ENCODE measurements around the gene MAP4.
"Not testable (repeated sequence)": the region's sequence is repeated elsewhere in the genome, so short reads cannot be mapped to it uniquely, and the experiment has no call there.

The MAP4 gene

DNA sequence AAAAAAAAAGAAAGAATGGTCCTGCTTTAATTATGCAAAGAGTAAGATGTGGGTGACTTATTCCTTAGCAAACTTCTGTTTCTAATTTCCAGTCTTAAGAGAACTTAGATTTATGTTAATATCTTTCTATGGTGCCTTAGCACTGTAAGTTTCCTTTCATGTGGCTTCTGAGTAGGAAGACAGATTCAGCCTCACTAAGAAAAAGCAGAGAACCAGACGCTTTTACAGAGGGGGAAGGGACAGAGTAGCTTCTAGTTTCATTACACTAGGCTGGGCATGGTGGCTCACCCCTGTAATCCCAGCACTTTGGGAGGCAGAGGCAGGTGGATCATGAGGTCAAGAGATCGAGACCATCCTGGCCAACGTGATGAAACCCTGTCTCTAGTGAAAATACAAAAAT, 118.3 kb downstream of the MAP4 start:
- H3K4me1 Mint-ChIP-seq: peaks cover 13% of the 10 kb centered on the region
- no peaks in the 10 kb centered on the region for H3K27me3 Mint-ChIP-seq
- ATAC-seq (no peak), DNase-seq (no peak)
- no peaks in the 10 kb centered on the region for H3K9me3 Mint-ChIP-seq
- no peak overlapping the region for H3K4me3 Mint-ChIP-seq
- H3K27ac Mint-ChIP-seq: no peak overlapping the region

GRCh38 chr3:47896736-47897135, 119.5 kb downstream of the MAP4 start:
- Mint-ChIP-seq H3K9me3 (no peaks in the 10 kb centered on the region), H3K27me3 (no peaks in the 10 kb centered on the region), H3K27ac (peak overlapping the region; percentile 8 to 83), H3K4me3 (no peak overlapping the region), H3K4me1 (peaks cover 13% of the 10 kb centered on the region)
- ATAC-seq: no peak
- no peak for DNase-seq

DNA sequence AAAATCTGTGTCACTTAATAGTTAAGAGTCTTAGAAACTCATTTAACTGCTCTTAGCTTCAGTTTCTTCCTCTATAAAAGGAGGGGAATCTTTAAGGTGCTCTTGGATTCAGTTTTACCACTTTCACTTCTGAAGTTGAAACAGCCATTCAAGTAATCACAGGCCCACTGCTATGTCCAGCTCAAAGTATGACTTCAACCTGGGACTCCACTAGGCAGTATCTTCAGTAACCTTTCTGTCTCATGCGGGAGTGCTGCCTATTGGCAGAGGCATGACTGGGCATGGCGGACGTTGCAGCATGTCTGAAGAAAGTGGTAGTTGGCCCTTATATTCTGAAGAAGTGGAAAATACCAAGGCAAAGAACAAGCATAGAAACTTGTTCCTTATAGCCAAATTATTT, 121.0 kb downstream of the MAP4 start:
- no peak for ATAC-seq
- Mint-ChIP-seq H3K27ac (no peak overlapping the region), H3K4me1 (peaks cover 13% of the 10 kb centered on the region)

DNA sequence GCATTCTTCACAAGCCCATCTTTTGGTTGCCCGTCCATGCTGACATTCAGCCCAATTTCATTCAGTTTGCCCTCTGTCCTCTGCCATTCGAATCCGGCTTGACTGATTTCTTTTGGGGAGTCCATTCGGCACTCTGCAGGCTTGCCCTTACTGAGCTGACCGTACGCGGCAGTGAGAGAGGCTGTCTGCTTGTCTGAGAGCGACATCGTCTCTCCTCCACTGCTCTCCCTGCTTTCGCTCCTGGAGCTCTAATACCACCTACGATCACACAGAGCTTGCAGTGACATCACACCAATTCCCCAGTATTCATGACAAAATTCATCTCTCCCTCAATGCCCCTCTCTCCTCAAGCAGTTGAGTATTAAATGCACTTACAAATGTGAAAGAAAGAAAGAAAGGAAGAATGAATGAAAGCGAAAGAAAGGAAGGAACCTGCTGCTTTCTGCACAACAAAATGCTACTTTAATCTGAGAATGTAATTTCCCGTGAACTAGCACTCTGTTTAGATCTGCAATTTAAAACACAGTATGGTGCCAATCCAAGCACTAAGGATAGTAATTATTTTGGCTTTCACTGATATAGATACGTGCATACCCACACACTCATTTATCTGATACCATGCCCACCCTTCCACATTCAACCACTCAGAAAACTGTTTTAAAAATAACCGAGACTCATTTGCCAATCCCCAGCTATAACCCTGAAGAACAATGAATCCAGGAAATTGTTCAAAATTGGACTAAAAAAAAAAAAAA, 123.8 kb downstream of the MAP4 start:
- peaks cover under 1% of the 10 kb centered on the region for H3K4me1 Mint-ChIP-seq
- H3K27me3 Mint-ChIP-seq: no peaks in the 10 kb centered on the region
- no peak for DNase-seq
- H3K27ac Mint-ChIP-seq: no peak overlapping the region
- no peak overlapping the region for H3K4me3 Mint-ChIP-seq
- no peaks in the 10 kb centered on the region for H3K9me3 Mint-ChIP-seq
- ATAC-seq: no peak

More for the DNA sequence above, 121.0 kb downstream of the MAP4 start:
- no peak for DNase-seq
- Mint-ChIP-seq H3K27me3 (no peaks in the 10 kb centered on the region), H3K9me3 (no peaks in the 10 kb centered on the region), H3K4me3 (no peak overlapping the region)

GRCh38 chr3:47891613-47892005, 124.6 kb downstream of the MAP4 start:
- H3K4me3 Mint-ChIP-seq: no peak overlapping the region
- no peaks in the 10 kb centered on the region for H3K4me1 Mint-ChIP-seq
- no peak for DNase-seq
- H3K27ac Mint-ChIP-seq: peak overlapping the region in 1 of 2 donors; percentile 74
- no peaks in the 10 kb centered on the region for H3K9me3 Mint-ChIP-seq
- no peak for ATAC-seq
- H3K27me3 Mint-ChIP-seq: no peaks in the 10 kb centered on the region

- ATAC-seq (no peak), DNase-seq (no peak)
- H3K27ac Mint-ChIP-seq: no peak overlapping the region
These were observed 125.2 kb downstream of the MAP4 start for GRCh38 chr3:47890828-47891612.

GRCh38 chr3:47890126-47890827, 125.9 kb downstream of the MAP4 start:
- peaks cover 2% of the 10 kb centered on the region for H3K4me1 Mint-ChIP-seq
- no peak for ATAC-seq
- H3K9me3 Mint-ChIP-seq: no peaks in the 10 kb centered on the region
- DNase-seq: no peak
- no peak overlapping the region for H3K4me3 Mint-ChIP-seq
- peak overlapping the region in 1 of 2 donors; percentile 62 for H3K27ac Mint-ChIP-seq
- no peaks in the 10 kb centered on the region for H3K27me3 Mint-ChIP-seq

More at GRCh38 chr3:47890828-47891612, 125.2 kb downstream of the MAP4 start:
- no peak overlapping the region for H3K4me3 Mint-ChIP-seq
- no peaks in the 10 kb centered on the region for H3K9me3 Mint-ChIP-seq
- no peaks in the 10 kb centered on the region for H3K27me3 Mint-ChIP-seq
- H3K4me1 Mint-ChIP-seq: no peaks in the 10 kb centered on the region

DNA sequence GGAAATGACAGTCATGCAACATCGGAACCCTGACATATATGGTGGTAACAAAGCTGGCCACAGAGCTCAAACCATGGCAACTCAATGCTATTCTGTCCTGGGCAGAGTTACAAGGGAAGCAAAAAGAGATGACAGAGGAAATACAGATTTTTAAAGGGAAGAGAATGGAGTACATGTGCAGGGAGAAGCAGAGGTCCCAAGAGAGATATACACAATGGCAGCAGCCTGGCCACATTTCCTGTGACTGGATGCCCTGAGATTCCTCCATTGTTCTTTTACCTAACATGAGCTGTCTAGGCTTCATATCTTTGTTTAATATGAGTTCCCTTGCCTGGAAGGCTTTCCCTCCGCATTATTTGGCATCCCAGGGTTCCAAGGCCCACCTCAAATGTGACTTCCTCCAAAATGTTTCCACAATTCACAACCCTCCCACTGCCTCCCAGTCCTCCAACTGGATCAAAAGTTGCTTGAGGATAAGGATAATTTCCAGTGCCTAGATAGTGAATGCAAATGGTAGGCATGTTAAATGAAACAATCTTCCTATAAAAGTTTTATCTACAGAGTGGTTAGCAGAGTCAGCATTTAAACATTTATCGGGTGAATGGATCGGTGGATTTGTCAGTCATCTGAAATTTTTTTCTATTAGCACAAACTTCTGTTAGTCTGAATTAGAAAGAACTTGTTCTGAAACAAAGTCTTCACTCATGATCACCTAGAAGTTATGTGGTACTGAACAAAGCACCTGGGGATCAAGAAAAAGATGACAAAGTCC, 127.0 kb downstream of the MAP4 start:
- no peaks in the 10 kb centered on the region for H3K27me3 Mint-ChIP-seq
- no peak overlapping the region for H3K4me3 Mint-ChIP-seq
- no peak for ATAC-seq
- H3K27ac Mint-ChIP-seq: no peak overlapping the region
- H3K9me3 Mint-ChIP-seq: no peaks in the 10 kb centered on the region
- H3K4me1 Mint-ChIP-seq: peaks cover 10% of the 10 kb centered on the region
- DNase-seq: no peak

GRCh38 chr3:47887991-47888390, 128.2 kb downstream of the MAP4 start:
- H3K27ac Mint-ChIP-seq, DNase-seq, H3K4me3 Mint-ChIP-seq, ATAC-seq, H3K27me3 Mint-ChIP-seq, H3K9me3 Mint-ChIP-seq: not testable (repeated sequence)
- peaks cover 10% of the 10 kb centered on the region for H3K4me1 Mint-ChIP-seq

DNA sequence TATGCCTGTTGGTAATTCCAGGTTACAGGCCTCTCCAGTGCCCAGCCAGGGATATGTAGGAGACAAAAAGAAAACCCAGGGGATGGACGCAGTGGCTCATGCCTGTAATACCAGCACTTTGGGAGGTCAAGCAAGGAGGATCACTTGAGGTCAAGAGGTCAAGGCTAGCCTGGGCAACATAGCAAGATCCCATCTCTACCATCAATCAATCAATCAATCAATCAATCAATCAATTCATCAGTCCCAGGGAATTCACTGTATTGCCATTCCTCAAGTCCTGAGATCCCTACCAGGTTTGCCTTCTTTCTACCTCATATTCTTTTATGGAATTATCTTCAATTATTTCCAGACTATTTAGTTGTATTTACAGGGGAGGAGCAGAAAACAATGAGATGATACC, 131.0 kb downstream of the MAP4 start:
- no peak overlapping the region for H3K27ac Mint-ChIP-seq
- H3K4me1 Mint-ChIP-seq: peaks cover 10% of the 10 kb centered on the region
- ATAC-seq (no peak), DNase-seq (no peak)
- H3K27me3 Mint-ChIP-seq: no peaks in the 10 kb centered on the region
- H3K4me3 Mint-ChIP-seq: no peak overlapping the region
- no peaks in the 10 kb centered on the region for H3K9me3 Mint-ChIP-seq

- Mint-ChIP-seq H3K4me3 (no peak overlapping the region), H3K27me3 (no peaks in the 10 kb centered on the region), H3K9me3 (no peaks in the 10 kb centered on the region), H3K4me1 (peaks cover 10% of the 10 kb centered on the region), H3K27ac (peak overlapping the region; percentile 62 to 76)
- ATAC-seq (no peak), DNase-seq (no peak)
These were observed 131.6 kb downstream of the MAP4 start for GRCh38 chr3:47884603-47885002.

- Mint-ChIP-seq H3K9me3 (no peaks in the 10 kb centered on the region), H3K27me3 (no peaks in the 10 kb centered on the region), H3K4me3 (no peak overlapping the region), H3K27ac (no peak overlapping the region), H3K4me1 (peaks cover 18% of the 10 kb centered on the region)
- ATAC-seq (no peak), DNase-seq (no peak)
These were observed 133.9 kb downstream of the MAP4 start for GRCh38 chr3:47882338-47882737.

- Mint-ChIP-seq H3K4me1 (peaks cover 12% of the 10 kb centered on the region), H3K9me3 (no peaks in the 10 kb centered on the region), H3K4me3 (no peak overlapping the region), H3K27me3 (no peaks in the 10 kb centered on the region), H3K27ac (no peak overlapping the region)
- DNase-seq (no peak), ATAC-seq (no peak)
These were observed 138.5 kb downstream of the MAP4 start for GRCh38 chr3:47877719-47878118.

DNA sequence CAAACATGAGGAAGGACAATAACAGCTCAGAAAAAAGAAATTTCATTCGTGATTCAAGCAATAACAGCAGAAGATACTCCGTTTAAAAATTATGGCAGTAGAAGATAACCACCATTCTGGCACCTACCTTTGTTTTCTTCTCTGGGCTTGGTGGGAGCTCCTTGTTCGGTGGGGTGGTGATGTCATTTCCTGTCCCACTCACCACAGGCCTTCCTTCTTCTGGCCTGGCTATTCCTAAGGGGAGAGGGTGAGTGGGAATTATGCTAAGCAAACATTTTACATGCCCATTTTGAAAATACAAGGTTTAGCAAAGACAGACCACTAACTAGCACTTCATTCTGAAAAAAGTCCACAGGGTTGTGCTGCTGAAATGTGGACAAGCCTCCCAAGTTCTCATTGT, 138.9 kb downstream of the MAP4 start:
- DNase-seq: no peak
- Mint-ChIP-seq H3K4me3 (no peak overlapping the region), H3K27me3 (no peaks in the 10 kb centered on the region), H3K27ac (peak overlapping the region in 1 of 2 donors; percentile 23), H3K9me3 (no peaks in the 10 kb centered on the region), H3K4me1 (peaks cover 12% of the 10 kb centered on the region)
- no peak for ATAC-seq

DNA sequence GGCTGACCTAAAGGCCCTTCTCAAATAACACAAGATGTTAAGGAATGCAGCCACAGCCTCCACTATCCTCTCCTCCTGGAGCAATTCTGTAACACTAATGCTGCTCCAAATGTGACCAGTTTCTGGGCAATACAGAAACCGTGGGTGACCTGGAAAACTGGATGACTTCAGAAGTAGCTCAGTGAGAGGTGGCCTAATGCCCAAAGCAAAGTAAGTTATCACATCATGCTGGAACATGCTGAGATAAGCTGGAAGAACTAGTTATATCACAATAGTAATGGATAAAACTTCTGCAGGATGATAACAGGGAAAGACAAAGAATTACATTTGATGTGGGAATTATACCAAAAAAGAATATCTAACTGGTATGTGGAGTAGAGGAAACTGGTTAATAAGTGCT, 141.3 kb downstream of the MAP4 start:
- no peaks in the 10 kb centered on the region for H3K27me3 Mint-ChIP-seq
- DNase-seq: no peak
- H3K4me3 Mint-ChIP-seq: no peak overlapping the region
- peaks cover 12% of the 10 kb centered on the region for H3K4me1 Mint-ChIP-seq
- H3K27ac Mint-ChIP-seq: no peak overlapping the region
- no peaks in the 10 kb centered on the region for H3K9me3 Mint-ChIP-seq
- no peak for ATAC-seq

All from stimulated activated naive CD8-positive, alpha-beta T cell treated with anti-CD3 and anti-CD28 coated beads, Interleukin-15, amount 100 ng/mL, for 72 hours (primary cell).